Kidney epithelial cell (primary cell): ENCODE data around the gene DCTD. TPM values are rescaled to one million over a fixed set of nuclear protein-coding genes. Genes with fewer than 3 reads are reported as not detected.

ENCODE experiments used
- DNase-seq: peaks from one replicate; pipeline ENCODE4 v3.0.0-alpha.2; 2010; ENCODE audit warnings: low read depth
- H3K27me3 ChIP-seq: 2 replicates; pipeline ENCODE4 v1.6.0; 2011; ENCODE audit warnings: low read length; ENCODE audit not compliant: control insufficient read depth, insufficient read depth
- H3K36me3 ChIP-seq: 2 replicates; pipeline ENCODE4 v1.5.1; 2011; ENCODE audit warnings: low read length; ENCODE audit not compliant: control insufficient read depth, insufficient read depth
- H3K4me3 ChIP-seq: 2 replicates; pipeline ENCODE4 v1.5.1; 2011; ENCODE audit warnings: low read depth, mild to moderate bottlenecking, control low read depth, low read length
- total RNA-seq: library from RNA; depleted of rRNA; stranded (reverse); fragments of >200 nt; gene quantifications from 2 replicates; pipeline ENCODE4 v1.2.3, GENCODE V29; 2015
- TF ChIP-seq, protein P1 (sequence below): IDR thresholded peaks from 2 replicates; pipeline ENCODE4 v1.5.1; 2011; ENCODE audit warnings: mild to moderate bottlenecking, moderate library complexity, low read length, control low read depth, inconsistent platforms; ENCODE audit not compliant: insufficient read depth, poor library complexity, severe bottlenecking

The DCTD gene
- total RNA-seq, 1 donor from 2014 or later: 116 TPM

DNA sequence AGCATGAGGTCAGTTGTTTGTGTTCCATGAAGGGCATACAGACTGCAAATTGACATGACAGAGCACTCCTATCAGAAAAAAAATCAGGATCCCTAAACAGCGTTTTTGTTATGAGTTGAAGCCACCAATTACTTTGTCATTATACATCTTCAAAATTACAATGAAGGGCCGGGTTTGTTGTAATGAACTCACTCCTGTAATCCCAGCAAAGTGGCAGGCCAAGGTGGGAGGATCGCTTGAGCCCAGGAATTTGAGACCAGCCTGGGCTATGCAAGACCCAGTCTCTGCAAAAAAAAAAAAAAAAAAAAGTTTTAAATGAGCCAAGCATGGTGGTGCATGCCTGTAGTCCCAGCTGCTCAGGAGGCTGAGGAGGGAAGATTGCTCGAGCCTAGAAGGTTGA, 3.5 kb upstream of the DCTD start:
- Histone ChIP-seq H3K36me3 (no peaks in the 10 kb centered on the region), H3K4me3 (no peak overlapping the region), H3K27me3 (no peaks in the 10 kb centered on the region)
- no peak for DNase-seq
- TF ChIP-seq, protein P1, sequence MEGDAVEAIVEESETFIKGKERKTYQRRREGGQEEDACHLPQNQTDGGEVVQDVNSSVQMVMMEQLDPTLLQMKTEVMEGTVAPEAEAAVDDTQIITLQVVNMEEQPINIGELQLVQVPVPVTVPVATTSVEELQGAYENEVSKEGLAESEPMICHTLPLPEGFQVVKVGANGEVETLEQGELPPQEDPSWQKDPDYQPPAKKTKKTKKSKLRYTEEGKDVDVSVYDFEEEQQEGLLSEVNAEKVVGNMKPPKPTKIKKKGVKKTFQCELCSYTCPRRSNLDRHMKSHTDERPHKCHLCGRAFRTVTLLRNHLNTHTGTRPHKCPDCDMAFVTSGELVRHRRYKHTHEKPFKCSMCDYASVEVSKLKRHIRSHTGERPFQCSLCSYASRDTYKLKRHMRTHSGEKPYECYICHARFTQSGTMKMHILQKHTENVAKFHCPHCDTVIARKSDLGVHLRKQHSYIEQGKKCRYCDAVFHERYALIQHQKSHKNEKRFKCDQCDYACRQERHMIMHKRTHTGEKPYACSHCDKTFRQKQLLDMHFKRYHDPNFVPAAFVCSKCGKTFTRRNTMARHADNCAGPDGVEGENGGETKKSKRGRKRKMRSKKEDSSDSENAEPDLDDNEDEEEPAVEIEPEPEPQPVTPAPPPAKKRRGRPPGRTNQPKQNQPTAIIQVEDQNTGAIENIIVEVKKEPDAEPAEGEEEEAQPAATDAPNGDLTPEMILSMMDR: no peak

DNA sequence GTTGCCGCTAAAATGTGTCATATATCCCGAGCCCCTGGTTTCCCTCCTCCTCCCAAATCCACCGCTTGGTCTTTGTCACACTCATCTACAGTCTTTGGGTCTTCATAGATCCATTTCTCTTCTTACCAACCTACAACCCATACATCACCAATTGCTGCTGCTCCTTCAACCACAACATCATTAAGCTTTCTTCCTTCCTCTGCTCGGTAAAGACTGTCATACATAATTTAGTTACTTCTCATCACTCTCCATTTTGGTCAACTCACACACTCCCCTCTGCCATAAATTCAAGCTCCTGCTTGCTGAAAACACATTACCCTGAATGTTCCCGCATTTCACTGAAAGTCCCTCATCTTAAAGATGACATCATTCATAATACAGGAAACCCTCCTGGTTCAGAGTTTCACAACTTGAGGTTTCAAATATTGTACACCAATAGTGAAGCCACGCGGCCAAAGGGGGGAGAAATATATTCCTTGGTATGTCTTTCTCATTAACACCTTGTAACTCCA, 1.7 kb upstream of the DCTD start:
- H3K4me3 ChIP-seq: no peak overlapping the region
- no peaks in the 10 kb centered on the region for H3K36me3 ChIP-seq
- TF ChIP-seq, protein P1: no peak
- no peaks in the 10 kb centered on the region for H3K27me3 ChIP-seq
- DNase-seq: no peak

DNA sequence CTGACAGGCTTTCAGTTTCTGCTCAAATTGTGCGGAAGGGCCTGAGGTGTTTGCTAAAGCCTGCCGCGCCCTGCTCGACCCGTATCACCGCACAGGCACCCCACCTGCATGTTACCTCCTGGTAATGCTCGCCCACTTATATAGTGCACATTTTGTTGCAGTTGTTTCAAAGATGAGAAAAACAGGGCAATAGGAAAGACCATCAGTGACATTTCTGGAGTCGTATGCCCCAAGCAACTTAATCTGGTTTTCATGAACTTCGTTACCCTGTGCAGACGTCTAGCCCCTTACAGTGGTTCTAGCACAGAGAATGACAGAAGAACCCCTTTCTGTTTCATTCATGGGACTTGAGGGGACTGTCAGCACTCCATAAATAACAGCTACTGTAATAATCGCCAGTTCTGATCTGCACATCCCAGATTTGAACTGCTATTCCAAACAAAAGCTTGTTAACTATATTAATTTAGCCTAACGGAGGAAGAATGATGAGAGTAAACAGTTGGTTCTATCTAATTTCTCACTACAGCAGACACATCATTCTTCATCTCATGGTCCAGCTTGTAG, 940 bp upstream of the DCTD start:
- H3K4me3 ChIP-seq: peak overlapping the region; percentile 70
- TF ChIP-seq, protein P1: no peak
- no peak for DNase-seq
- H3K27me3 ChIP-seq: no peaks in the 10 kb centered on the region
- no peaks in the 10 kb centered on the region for H3K36me3 ChIP-seq

DNA sequence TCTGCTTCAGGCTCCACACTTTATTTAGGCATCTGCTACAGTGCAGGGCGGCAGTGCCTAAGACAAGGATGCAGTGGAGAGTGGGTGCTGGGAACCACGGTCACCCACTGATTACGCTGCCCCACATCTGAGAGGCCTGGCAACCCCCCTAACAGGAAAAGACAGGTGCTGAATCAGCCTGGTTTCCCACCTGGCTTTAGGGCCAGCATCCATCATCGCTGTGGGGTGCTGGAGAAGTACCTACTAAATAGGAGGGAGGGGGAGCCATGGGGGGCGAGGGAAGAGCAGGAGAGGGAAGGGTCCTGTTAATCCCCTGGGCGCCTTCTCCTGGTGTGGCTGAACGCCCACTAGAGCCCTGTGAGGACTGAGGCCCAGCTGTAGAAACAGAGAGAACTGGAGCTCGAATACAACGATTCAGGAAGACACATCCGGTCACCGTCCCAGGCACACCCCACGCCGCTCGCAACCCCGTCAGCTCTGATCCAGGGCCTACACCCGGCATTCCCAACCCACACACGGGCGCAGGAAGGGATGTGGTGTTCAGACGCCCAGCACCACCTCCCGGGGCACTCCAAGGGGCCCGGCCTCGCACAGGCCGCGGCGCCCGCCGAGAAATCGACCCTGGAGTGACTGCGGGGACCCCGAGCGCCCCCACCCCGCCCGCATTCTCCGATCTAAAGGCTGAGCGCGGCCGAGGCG, 554 bp downstream of the DCTD start:
- DNase-seq: no peak

DNA sequence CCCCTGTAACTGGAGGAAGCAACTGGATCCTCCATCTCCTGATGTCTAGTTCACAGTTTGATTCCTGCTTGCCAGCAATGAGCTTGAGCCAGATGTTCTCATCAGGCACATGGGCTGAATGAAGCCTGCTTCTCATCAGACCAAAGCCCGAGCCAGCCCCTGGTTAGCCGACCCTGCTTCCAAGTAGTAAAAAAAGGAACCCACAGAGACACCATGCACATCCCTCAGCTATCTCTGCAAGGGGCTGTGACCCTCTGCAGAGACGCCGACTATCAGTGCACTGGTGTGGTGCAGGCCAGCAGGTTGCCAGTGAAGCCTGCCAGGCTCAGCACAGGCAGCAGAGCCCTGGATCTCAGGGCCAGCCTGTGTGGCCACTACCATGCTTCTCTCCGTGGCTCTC, 2.8 kb downstream of the DCTD start:
- H3K27me3 ChIP-seq: no peaks in the 10 kb centered on the region

More for the DNA sequence above, 554 bp downstream of the DCTD start:
- TF ChIP-seq, protein P1: no peak
- H3K36me3 ChIP-seq: peaks cover 2% of the 10 kb centered on the region
- no peaks in the 10 kb centered on the region for H3K27me3 ChIP-seq
- peak overlapping the region; percentile 70 for H3K4me3 ChIP-seq

More for the DNA sequence above, 2.8 kb downstream of the DCTD start:
- H3K4me3 ChIP-seq: no peak overlapping the region
- peaks cover 2% of the 10 kb centered on the region for H3K36me3 ChIP-seq
- TF ChIP-seq, protein P1: no peak
- DNase-seq: no peak
